NCI-H82 treated with DMSO at 0.1 percent for 48 hours (cell line): ENCODE results near the gene MICAL3.
"Not testable (repeated sequence)": the region's sequence is repeated elsewhere in the genome, so short reads cannot be mapped to it uniquely, and the experiment has no call there.

Experiments used
- DNase-seq: peaks from one replicate; lab custom pipeline; 2025; ENCODE audit not compliant: unreplicated experiment; lab: John Stamatoyannopoulos, UW

MICAL3 gene, protein sequence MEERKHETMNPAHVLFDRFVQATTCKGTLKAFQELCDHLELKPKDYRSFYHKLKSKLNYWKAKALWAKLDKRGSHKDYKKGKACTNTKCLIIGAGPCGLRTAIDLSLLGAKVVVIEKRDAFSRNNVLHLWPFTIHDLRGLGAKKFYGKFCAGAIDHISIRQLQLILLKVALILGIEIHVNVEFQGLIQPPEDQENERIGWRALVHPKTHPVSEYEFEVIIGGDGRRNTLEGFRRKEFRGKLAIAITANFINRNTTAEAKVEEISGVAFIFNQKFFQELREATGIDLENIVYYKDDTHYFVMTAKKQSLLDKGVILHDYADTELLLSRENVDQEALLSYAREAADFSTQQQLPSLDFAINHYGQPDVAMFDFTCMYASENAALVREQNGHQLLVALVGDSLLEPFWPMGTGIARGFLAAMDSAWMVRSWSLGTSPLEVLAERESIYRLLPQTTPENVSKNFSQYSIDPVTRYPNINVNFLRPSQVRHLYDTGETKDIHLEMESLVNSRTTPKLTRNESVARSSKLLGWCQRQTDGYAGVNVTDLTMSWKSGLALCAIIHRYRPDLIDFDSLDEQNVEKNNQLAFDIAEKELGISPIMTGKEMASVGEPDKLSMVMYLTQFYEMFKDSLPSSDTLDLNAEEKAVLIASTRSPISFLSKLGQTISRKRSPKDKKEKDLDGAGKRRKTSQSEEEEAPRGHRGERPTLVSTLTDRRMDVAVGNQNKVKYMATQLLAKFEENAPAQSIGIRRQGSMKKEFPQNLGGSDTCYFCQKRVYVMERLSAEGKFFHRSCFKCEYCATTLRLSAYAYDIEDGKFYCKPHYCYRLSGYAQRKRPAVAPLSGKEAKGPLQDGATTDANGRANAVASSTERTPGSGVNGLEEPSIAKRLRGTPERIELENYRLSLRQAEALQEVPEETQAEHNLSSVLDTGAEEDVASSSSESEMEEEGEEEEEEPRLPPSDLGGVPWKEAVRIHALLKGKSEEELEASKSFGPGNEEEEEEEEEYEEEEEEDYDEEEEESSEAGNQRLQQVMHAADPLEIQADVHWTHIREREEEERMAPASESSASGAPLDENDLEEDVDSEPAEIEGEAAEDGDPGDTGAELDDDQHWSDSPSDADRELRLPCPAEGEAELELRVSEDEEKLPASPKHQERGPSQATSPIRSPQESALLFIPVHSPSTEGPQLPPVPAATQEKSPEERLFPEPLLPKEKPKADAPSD (N-terminal part only)

DNA sequence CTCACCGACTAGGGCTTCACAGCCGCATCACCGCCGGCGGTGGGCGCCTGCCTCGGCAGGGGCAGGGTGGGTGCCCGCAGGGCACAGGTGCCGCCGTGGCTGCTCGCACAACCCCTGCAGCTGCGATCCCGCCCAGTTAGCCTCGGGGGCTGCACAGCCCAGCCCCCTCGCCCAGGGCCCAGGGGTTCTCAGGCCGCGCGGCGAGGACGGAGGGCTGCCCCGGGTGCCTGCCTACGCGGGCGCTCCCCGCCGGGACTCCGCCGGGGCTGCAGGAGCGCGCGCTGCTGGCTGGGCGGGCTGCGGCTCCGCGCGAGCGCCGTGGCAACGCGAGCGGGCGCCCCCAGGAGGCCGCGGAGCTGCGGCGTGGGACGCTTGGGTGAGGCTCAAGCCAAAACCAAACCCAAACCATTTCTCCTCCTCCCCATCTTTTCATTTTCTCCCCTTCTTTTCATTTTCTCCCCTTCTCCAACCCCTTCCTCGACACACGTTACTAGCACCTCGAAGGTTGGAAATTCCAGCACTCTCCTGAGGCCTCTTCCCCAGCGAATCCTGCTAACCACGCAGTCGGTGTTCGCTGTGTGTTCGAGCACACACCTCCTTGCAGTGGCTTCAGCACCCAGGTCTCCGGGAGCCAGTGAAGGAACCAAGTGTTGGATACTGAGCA is at the start of gene MICAL3:
MICAL3 (minus strand) TSS at position 286 of the 664 bp plus-strand sequence. CDS start 117,749 bp downstream, outside the sequence.
- DNase-seq = no peak

DNA sequence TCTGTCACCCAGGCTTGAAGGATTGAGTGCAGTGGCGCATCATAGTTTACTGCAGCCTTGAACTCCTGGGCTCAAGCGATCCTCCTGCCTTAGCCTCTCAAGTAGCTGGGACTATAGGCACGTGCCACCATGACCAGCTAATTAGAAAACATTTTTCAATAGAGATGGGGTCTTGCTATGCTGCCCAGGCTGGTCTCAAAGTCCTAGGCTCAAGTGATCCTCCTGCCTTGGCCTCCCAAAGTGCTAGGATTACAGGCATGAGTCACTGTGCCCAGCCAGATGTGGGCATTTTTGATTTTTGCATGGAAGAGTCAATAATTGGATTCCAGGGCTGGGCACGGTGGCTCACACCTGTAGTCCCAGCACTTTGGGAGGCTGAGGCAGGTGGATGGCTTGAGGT is 49.6 kb upstream of the MICAL3 start:
- DNase-seq = not testable (repeated sequence)

DNA sequence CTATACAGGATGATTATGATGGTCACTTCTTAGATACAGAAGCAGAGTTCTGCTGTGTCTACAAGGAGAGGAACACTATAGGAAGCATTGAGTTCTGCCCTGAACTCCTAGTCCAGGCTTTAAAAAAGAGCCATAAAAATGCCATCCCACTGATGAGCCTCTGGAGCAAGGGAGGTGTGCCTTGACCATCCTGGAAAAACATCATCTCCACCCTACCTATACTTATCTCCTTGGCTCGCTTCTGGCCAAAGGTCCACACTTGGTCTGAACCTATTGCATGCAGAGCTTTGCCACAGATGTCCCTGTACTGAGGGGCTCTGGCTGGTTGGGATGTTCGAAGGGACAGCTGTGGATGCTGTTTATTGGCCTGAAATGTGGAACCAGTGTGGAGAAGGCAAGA is 49.1 kb upstream of the MICAL3 start:
- DNase-seq = no peak

DNA sequence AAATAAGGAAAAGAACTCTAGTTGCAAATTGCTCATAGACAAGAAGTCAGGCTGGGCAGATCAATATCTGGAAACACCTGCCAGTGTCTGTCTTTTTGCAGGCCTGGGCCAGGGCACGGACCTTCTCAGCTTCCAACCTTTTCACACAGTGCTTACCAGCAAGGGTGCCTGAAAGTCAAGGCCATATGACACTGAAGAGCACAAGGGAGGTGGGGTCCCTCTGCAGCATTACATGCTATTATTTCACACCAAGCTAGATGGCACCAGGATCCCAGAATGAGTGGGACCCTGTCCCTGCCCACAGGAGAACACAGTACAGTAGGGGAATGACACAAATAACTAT is 47.6 kb upstream of the MICAL3 start:
- DNase-seq = no peak

DNA sequence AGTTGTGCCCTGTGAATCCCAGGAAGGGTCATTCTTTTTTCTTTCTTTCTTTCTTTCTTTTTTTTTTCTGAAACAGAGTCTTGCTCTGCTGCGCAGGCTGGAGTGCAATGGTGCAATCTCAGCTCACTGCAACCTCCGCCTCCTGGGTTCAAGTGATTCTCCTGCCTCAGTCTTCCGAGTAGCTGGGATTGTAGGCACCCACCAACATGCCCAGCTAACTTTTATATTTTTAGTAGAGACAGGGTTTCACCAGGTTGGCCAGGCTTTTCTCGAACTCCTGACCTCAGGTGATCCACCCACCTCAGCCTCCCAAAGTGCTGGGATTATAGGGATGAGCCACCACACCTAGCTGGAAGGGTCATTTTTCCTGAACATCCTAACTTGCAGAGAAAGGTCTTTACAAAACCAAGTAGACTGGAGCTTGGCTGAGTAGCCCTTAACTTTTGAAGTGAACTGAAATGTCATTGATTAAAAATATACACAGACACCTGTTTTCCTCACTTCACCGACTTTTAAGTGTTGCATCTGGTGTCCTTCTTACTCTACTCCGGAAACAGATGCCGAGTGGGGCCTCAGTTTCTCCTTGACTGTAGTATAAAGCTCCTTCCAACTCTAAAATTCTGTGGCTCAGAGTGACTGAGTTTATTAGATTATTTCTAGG is 47.1 kb upstream of the MICAL3 start:
- not testable (repeated sequence) for DNase-seq

DNA sequence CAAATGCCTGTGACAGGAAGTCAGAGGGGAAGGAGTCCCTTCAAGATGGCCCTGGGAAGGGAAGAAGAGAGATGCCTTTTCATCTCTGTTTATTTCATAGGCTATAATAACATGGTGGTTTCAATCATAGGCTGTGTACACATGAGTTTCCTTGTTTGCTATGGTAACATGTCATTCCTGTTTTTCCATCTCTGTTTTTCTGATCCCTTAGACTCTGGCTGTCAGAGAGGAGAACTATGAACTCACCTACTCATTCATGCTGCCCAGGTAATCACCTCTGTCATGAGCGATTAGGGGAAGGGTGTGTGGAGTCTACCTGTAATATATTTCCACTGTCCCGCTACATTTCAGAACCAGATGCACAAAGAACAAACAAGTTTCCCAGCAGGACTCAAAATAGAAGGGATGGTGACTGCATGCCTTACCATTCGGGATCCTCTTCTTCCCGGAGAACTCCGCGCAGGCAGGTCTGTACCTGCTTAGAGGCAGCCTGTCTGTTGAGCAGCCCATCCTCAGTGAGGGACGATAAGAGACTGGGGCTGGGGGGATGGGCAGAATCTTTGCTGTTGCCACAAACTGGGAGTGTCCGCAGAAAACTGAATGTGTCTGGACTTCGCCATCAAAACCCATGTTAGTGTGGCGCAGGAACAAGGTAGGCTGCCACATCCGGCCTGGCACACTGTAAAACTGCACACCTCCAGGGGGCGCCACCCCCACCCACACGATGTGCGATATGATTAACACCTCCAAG is 46.4 kb upstream of the MICAL3 start:
- DNase-seq = no peak

DNA sequence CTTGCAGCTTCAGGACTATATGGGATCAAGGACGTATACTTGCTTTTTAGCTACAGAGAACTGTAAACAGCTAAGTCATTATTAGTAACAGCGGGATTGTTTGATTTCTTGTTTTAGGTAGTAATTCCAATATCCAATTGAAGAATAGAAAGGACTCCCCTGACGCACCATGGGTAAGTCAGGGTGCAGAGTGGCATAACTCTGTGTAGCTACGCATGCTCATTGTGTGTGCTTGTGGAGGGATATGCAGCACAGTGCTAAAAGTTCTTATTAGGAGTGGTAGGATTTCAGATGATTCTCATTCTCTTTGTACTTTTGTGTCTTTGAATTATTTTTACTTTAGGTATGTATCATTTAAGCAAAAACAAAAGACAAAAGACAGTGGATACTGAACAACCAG is 45.7 kb upstream of the MICAL3 start:
- DNase-seq = no peak

DNA sequence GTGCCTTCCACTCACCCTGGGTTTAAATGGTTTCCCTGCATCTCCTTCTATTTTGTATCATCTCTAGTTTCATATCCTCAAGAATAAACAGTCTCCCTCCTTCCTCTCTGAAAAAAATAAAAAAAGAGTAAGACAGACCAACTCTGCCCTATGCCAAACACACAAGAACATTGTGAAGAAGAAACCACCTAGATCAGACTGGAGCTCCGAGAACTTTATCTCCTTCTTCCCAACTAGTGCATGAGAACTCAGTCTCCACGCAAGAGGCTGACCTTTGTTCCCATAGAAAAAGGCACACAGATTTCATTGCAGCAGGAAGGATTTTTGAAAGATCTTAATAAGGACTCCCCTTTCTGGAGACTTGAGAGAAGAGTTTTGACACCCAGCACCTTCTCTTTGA is 44.7 kb upstream of the MICAL3 start:
- no peak for DNase-seq

DNA sequence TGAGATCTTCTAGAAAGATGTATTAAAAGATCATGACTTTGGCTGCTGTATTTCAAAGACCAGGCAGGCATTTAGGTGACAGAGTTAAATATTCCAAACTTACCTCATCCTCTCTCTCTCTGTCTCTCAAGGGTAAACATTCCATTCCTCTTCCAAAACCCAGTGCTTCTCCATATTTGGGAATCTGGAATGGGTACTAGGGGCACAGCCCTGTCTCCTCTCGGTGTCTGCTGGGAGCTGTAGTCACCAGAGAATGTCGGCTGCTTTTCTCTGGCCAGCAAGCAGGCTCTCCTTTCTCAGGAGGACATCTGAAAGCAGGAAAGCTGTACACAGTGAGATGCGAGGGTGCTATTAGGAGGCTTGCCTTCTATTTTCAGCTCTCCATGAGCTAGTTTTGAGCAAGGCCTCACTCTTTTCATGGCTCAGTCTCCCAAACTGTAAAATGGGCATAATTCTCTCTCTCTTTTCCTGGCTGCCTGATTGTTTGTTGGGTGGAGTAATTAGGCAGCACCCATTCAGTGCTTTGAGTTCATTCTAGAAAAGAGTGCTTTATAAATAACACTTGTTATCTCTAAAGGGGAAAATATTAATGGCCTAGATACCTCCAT is 44.1 kb upstream of the MICAL3 start:
- no peak for DNase-seq

DNA sequence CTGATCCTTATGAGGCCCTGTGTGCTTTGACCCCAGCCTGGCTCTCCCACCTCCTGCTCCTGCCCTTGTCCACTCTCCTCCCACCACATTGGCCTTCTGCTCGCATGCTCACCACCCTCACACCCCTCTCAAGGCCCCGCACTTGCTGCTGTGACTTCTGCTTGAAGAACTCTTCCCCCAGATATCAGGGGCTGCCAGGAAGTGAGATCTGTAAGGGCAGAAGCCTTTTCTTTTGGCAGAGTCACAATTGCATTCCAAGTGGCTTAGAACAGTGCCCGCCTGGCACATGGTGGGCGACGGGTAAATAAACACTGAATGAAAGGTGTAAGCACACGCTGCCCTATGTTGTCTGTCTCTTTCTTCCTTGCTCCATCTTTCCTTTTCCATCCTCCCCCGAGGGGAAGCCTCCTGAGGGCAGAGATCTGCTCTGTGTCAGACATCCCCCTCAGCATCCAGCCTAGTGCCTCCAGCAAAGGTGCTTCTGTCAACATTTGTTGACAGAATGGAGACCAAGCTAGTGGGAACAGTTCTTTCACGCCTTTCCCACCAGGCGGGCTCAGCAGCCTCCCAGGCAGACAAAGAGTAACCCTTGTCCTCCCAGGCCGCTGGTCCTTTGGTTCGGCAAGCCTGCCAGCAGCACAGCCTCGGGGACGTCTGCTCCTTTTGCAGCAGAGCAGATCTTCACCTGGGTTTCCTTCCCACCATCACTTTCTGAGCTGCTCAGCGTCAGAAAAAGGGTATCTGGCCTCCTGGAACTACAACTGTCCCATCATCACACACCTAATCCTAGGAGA is 43.4 kb upstream of the MICAL3 start:
- DNase-seq = no peak

DNA sequence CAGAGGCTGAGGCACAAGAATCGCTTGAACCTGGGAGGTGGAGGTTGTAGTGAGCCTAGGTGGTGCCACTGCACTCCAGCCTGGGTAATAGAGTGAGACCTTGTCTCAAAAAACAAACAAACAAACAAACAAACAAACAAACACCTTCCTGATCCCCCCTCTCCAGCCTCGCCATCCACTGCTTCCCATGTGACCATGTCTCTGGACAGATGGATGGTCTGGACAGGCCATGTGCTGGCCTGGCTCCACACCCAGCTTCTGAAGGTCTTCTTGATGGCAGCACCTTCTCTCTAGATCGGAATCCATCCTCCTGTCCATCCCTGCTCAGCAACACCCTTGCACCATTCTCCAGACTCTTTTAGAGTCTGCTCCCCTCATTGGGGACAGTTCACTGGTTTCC is 42.8 kb upstream of the MICAL3 start:
- DNase-seq = no peak

DNA sequence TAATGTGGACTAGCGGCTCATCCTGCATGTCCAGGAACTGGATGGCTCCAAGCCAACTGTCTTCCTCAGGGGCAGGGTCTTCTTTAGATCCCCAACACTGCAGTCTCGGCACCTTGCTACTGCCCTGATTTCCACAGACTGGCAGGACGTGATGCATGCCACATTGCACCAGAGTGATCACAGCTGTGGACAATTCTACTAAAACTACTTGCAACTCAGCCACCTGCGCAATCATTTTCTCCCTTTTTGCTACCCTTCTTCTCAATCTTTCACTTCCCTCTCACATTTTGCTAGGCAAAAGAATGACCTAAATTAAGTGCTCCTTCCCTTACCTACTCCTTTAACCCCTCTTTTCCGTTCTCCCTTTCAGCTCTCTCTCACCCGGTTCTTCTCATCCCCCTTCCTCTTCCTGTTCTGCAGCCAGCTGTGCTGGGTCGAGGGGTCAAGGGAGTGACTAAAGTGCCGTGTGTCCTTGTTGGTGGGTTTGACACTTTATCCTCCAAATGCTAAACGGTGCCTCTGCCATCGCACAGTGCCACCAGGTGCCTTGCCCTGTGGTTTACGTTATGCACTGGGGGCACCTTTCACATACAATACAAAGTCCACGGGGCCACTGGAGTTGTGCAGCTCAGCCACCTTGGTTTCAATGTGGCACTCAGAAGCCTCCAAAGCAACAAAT is 42.0 kb upstream of the MICAL3 start:
- DNase-seq = no peak

DNA sequence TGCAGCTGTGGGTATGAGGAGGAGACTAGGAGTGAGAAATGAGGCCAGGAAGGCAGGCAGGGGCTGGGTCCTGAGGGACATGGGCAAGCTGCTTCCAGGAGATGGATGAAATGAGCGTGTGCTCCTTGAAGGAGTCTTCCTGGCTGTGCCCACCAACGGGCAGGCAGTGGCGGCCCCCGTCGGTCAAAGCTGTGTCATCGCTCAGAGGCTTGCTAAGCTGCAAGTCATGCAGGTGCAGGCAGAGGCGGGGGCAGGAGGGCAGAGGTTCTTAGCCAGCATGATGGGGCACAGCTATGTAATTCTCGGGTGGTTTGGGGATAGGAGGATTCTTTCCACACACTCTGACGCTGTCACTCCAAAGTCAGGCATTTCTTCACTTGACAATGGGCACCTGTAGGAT is 40.9 kb upstream of the MICAL3 start:
- no peak for DNase-seq

DNA sequence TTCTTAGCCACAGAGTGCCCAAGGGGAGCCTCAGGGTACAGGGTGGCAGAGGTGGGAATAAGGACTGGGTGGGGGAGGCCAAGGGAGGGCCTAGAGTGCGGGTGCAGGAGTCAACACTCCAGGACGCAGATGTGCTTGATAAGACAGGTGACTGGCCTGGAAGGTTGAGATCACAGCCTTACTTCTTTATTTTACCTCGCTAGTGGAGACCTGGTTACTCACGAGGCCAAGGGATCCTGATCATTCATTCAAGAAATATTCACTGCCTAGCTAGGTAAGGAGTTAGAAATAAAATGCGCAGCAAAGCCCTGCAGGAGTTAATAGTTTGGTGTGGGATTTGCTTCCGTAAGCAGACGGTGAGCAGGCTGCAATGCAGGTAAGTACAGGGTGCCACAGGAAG is 40.3 kb upstream of the MICAL3 start:
- no peak for DNase-seq

DNA sequence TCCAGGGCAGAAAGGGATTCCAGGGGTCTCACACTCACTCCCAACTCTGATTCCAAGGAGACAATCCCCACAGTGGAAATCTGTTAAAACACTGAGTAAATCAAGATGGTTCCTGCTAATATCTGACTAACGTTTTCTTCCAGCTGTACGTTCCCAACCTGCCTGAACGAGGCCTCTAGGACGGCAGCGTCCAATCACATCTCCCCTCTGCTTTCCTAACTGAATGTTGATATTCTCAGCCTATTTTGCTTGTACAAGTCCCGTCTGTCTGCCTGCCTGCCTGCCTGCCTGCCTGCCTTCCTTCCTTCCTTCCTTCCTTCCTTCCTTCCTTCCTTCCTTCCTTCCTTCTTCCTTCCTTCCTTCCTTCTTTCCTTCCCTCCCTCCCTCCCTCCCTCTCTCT is 39.4 kb upstream of the MICAL3 start:
- not testable (repeated sequence) for DNase-seq

DNA sequence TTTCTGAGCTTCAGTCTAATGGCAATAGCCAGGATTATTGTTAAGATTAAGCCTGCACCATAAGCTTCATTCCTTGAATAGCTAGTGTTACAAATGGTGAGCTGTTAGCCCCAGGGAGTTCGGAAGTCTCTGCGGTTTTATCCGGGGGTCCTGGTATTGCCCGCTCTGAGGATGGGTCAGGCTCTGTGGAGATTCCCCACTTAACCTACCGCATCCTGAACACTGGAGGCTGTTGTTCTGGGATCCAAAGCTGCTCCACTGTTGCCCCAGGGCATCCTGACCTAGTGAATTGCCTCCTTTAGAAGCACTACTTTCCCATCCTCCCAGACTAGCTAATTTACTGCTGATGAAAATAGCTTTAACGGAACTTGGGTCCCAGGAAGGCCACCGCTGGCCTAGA is 38.9 kb upstream of the MICAL3 start:
- no peak for DNase-seq

DNA sequence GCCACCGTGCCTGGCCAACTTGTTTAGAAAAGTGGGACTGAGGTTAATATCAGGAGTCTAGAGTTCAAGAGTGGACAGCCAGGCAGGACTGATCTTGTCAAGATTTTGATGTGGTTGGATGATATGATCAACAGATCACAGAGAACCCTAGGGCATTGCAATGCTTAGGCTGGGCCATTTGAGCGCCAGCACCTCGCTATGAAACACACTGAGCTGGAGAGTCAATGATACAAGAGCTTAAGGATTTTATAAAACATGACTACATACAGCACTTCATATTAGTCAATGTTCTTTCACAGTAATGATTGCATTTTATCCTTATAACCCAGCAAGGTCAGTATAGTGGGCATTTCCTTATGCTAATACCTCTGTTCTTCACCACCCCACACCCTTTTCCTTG is 38.1 kb upstream of the MICAL3 start:
- no peak for DNase-seq
